HUDEP-2 (cell line): Measurements from ENCODE around the gene NEK2.
A peak's percentile ranks its signal among the peaks of the same experiment; 100 is the strongest.
"Not testable (repeated sequence)": the region's sequence is repeated elsewhere in the genome, so short reads cannot be mapped to it uniquely, and the experiment has no call there.

Experiments
- DNase-seq, 76 experiments: peaks; one replicate each; lab custom pipeline; 2025; ENCODE audit not compliant: unreplicated experiment in 76 of 76; lab: John Stamatoyannopoulos, UW

The NEK2 gene

GRCh38 chr1:211697356-211697755 lies 21.9 kb upstream of the NEK2 start:
- no peak for DNase-seq

- peak in 47 of 76 experiments; percentile 1 to 89 (median 33) for DNase-seq
These were observed 19.9 kb upstream of the NEK2 start for GRCh38 chr1:211695135-211695816.

- DNase-seq: not testable (repeated sequence)
These were observed 18.5 kb upstream of the NEK2 start for GRCh38 chr1:211693911-211694310.

DNA sequence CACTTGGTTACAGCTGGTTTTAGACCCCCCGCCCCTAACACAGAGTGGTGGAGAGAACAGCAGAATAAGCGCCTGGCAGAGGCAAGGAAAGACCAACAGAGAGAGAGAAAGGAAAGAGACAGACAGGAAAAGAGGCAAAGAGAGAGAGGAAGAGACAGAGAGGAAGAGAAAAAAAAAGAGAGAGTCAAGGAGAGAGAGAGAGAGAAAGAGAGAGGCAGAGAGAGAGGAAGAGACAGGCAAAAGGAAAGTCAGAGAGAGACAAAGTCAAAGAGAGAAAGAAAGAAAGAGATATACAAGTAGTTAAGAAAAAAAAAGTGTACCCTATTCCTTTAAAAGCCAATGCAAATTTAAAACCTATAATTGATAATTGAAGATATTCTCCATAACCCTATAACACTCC lies 13.0 kb upstream of the NEK2 start:
- no peak for DNase-seq

DNA sequence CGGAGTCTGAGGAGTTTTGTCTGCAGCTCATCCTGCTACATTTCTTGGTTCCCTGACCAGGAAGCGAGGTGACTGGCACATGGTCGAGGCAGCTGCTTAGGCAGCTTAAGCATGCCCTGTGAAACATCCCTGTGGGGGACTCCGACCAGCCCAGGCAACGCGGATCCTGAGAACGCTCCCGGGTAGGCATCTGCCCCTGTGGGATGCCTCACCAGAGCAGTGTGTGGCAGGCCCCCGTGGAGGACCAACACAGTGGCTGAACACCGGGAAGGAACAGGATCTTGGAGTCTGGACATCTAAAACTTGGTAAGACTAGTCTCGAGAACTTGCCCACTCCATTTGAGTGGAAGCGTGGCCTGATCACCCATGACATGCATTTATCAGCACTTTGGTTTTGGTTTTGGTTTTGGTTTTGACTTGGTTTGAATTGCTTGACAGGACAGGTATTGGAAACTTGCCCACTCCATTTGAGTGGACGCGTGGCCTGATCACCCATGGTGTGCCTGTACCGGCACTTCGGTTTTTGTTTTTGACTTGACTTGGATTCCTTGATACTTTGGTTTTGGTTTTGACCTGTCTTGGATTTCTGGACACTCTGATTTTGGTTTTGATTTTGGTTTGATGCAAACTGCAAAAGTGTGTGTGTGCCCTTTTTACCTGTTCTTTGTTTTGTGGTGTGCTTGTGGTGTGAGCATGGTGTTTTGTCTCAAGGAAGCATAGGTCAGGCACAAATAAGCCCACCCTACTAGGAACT lies 12.2 kb upstream of the NEK2 start:
- DNase-seq: no peak

DNA sequence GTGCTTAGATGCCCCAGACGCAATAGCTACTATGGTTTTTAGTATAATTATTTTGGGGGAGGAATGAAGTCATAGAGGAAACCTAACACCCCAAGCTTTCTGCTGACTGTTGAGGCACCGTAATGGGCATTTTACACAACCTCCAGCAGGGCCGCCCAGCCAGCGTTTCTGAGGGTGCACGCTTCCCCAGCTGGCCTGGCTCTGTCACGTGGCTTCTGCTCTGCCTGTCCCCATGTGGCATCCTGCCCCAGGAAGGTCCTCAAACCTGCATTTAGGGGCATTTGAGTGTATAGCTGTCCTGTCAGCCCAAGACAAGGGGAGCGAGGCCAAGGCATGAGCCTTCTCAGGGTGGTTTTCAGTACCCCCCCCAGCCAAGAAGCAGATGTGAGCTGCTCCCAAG lies 10.4 kb upstream of the NEK2 start:
- no peak for DNase-seq

GRCh38 chr1:211684791-211685190 lies 9.4 kb upstream of the NEK2 start:
- no peak for DNase-seq

GRCh38 chr1:211684331-211684730 lies 8.9 kb upstream of the NEK2 start:
- no peak for DNase-seq

- no peak for DNase-seq
These were observed 8.2 kb upstream of the NEK2 start for GRCh38 chr1:211683396-211684297.

DNA sequence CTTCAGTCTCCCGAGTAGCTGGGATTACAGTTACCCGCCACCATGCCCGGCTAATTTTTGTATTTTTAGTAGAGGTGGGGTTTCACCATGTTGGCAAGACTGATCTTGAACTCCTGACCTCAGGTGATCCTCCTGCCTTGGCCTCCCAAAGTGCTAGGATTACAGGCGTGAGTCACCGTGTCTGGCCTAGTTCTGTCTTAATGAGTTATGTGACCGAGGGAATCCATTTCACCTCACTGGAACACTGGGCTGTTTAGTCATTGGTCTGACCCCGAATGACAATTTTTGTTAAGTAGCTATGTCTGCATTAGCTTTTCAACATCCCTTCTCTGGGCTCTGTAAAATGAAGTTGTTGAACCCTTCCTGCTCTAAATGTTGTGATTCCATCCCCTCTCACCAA lies 6.8 kb upstream of the NEK2 start:
- not testable (repeated sequence) for DNase-seq

- peak in 65 of 76 experiments; percentile 2 to 81 (median 46) for DNase-seq
These were observed 5.4 kb upstream of the NEK2 start for GRCh38 chr1:211680752-211681327.

- no peak for DNase-seq
These were observed 2.2 kb upstream of the NEK2 start for GRCh38 chr1:211677659-211678058.

DNA sequence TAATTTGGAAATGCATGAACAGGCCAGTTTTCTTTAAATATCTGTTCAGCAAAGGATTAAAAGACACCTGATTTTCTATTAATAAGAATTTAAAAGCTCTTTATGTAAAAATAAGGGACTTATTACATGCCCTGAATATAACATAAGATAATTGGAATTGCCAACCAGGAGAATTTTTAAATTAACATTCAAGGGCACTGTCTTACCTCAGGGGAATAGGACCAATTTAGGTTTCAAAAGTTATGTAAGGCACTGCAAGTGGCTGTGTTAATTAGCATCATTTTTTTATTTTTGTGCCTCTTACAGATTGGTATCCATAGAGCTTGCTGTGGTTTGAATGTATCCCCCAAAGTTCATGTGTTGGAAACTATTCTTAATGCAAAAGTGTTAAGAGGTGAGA lies 1.3 kb upstream of the NEK2 start:
- DNase-seq: no peak

- no peak for DNase-seq
These were observed 724 bp upstream of the NEK2 start for GRCh38 chr1:211676106-211676583.

GRCh38 chr1:211667065-211667617 lies 8.3 kb downstream of the NEK2 start:
- DNase-seq: no peak

GRCh38 chr1:211660718-211661222 lies 14.7 kb downstream of the NEK2 start:
- no peak for DNase-seq

DNA sequence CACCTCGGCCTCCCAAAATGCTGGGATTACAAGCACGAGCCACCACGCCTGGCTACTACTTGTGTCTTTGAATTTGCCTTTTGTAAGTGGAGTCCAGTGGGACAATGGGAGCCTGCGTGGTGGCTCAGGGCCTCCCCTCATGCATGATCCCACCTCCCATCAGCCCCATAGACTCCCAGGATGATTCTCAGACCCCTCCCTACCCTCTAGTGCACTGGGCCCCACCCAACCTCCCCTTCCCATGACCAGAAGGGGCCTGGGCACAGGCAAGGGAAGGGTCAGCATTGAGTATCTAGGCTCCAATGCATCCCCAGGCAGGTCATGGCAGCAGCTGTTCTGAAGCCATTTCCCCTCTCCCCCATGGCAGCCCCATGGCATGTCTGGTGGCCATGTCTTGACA lies 18.7 kb downstream of the NEK2 start:
- DNase-seq: no peak

DNA sequence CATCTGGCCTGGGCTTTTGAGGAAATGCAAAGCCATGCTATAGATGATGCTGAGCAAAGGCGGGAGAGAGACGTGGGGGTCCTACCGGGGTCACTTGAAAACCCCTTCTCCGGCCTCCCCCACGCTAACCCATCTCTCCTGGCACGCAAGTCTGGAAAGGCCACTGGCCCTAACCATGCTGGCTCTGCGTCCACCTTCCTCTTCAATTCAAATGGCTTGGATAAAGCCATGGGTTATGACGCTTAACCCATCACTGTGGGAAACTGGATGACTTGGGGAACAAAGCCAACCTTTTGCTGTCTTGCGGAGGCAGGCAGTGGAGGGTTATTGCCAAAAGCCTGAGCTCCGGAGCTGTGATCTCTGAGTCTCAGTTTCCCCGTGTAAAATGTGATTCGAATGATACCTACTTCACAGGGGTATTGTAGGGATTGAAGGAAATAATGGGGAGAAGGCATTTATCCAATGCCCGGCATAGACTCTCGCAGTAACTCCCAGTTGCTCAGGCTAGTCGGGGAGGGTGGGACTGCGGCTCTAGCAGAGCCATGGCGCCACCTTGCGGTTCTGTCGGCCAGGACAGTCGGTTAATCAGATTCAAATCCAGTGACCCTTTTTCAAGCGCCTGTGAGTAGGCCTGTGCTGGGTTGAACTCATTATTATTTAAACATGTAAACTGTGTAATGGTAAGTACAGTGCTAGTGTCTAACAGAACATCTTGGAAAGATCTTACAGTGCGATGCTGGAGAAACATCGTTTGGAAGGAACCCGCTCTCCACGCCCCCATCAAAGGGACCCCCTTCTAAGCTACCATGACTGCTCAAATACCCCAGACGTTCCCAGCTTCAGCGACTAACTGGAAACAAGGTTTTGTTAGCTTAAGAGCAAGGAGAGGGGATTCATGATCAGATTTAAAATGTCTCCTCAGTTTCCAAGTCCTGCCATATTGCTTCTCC lies 20.3 kb downstream of the NEK2 start:
- peak in 71 of 76 experiments; percentile 2 to 87 (median 71) for DNase-seq

DNA sequence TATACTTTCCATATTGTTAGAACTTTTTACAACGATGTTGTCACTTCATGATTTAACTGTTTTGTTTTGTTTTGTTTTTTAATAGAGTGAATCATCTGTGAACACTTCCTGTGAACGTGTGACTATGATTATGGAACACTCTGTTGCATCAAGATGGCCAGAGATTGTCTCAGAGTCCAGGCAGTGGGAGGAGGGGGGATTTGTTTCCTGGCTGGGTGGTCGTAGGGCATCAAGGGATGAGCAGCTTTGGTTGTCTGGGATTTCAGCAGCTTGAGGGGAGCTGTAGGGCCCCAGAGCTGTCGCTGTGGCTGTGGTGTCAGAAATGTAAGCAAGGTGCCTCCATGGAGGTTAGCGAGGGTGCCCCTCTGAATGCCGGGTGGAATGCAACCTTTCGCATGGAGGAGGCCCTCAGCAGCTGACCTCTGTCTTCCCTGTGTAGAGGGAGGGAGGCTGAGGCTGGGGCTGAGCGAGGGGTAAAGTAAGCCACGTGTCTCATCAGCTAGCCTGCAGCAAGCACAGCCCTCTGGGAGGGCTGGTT lies 21.4 kb downstream of the NEK2 start:
- no peak for DNase-seq
